Sigmoid colon (tissue), 7 donors: ENCODE measurements around the gene PM20D1. TPM values are rescaled to one million over a fixed set of nuclear protein-coding genes. Genes with fewer than 3 reads are reported as not detected.
"Not testable (repeated sequence)": the region's sequence is repeated elsewhere in the genome, so short reads cannot be mapped to it uniquely, and the experiment has no call there.

Experiments used
- DNase-seq: peaks from one replicate; pipeline ENCODE4 v3.0.0-alpha.2; 2019
- H3K27ac ChIP-seq, 4 donors: fragments of 200-600 bp; sonication (generic); one replicate each; pipeline ENCODE4 v1.5.1; 2016 to 2019; ENCODE audit warnings: mild to moderate bottlenecking in 1 of 4
- H3K27me3 ChIP-seq, 3 donors: fragments of 200-600 bp; sonication (generic); one replicate each; pipeline ENCODE4 v1.5.1; 2019; ENCODE audit warnings: mild to moderate bottlenecking in 1 of 3
- H3K36me3 ChIP-seq, 4 donors: fragments of 200-600 bp; sonication (generic); one replicate each; pipeline ENCODE4 v1.5.1; 2016 to 2019
- H3K4me1 ChIP-seq, 4 donors: fragments of 200-600 bp; sonication (generic); one replicate each; pipeline ENCODE4 v1.5.1; 2017 to 2019
- H3K4me3 ChIP-seq, 4 donors: fragments of 200-600 bp; sonication (generic); one replicate each; pipeline ENCODE4 v1.5.1; 2017 to 2019; ENCODE audit warnings: mild to moderate bottlenecking in 2 of 4, moderate library complexity in 1 of 4
- H3K9me3 ChIP-seq, 4 donors: fragments of 200-600 bp in 3 of 4; sonication (generic) in 3 of 4; one replicate each; pipeline versions ENCODE4 v1.5.1 to v1.6.1; 2013 to 2019
- EP300 ChIP-seq, 4 donors: sonication (generic); formaldehyde crosslinking; IDR thresholded peaks; one replicate each; pipeline ENCODE4 v1.6.1; 2017; ENCODE audit warnings: antibody characterized with exemption in 4 of 4
- POLR2A ChIP-seq, 2 donors: fragments of 450-650 bp; IDR thresholded peaks; one replicate each; pipeline ENCODE4 v1.6.1; 2016; ENCODE audit warnings: antibody characterized with exemption in 2 of 2, mild to moderate bottlenecking in 2 of 2, moderate library complexity in 2 of 2
- POLR2AphosphoS5 ChIP-seq, 4 donors: sonication (generic); formaldehyde crosslinking; IDR thresholded peaks; one replicate each; pipeline ENCODE4 v1.6.1; 2017; ENCODE audit warnings: antibody characterized with exemption in 4 of 4
- WGBS, 2 donors: extraction: QIAGEN DNeasy Blood & Tissue Kit; methylation state at CpG; one replicate each; pipeline ENCODE4 v1.1.7; 2013; 5-methylcytosine and 5-hydroxymethylcytosine counted together
- intact Hi-C: fragments of 100-400 bp; cut with DNase I; formaldehyde crosslinking; loops from one replicate; pipeline ENCODE4 v1.15.1; 2023
- polyA plus RNA-seq, 3 donors: library from polyadenylated mRNA; stranded (reverse); fragments of 200-250 nt; gene quantifications; one replicate each; pipeline ENCODE4 v1.2.3, GENCODE V29; 2013
- total RNA-seq, 4 donors: library from RNA; depleted of rRNA; stranded (reverse); fragments of >200 nt; gene quantifications; one replicate each; pipeline ENCODE4 v1.1.0, GENCODE V29; 2016
- TF ChIP-seq, protein P1 (sequence below), 4 experiments: fragments of 450-650 bp in 3 of 4; fragments of 200-600 bp in 1 of 4; IDR thresholded peaks; one replicate each; pipeline ENCODE4 v1.5.1; 2016 to 2019; ENCODE audit warnings: antibody characterized with exemption in 4 of 4, mild to moderate bottlenecking in 3 of 4, moderate library complexity in 2 of 4
- donor health status: healthy with polysubstance abuse.
- donor health status: Bipolar disorder and iron deficiency.
- donor health status: healthy.

PM20D1 gene, protein sequence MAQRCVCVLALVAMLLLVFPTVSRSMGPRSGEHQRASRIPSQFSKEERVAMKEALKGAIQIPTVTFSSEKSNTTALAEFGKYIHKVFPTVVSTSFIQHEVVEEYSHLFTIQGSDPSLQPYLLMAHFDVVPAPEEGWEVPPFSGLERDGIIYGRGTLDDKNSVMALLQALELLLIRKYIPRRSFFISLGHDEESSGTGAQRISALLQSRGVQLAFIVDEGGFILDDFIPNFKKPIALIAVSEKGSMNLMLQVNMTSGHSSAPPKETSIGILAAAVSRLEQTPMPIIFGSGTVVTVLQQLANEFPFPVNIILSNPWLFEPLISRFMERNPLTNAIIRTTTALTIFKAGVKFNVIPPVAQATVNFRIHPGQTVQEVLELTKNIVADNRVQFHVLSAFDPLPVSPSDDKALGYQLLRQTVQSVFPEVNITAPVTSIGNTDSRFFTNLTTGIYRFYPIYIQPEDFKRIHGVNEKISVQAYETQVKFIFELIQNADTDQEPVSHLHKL
- total RNA-seq (under 1 TPM in 1 of 4 donors, not detected in 3; 0.36 TPM), polyA plus RNA-seq (under 1 TPM in 1 of 3 donors, not detected in 2; 0.19 TPM)

DNA sequence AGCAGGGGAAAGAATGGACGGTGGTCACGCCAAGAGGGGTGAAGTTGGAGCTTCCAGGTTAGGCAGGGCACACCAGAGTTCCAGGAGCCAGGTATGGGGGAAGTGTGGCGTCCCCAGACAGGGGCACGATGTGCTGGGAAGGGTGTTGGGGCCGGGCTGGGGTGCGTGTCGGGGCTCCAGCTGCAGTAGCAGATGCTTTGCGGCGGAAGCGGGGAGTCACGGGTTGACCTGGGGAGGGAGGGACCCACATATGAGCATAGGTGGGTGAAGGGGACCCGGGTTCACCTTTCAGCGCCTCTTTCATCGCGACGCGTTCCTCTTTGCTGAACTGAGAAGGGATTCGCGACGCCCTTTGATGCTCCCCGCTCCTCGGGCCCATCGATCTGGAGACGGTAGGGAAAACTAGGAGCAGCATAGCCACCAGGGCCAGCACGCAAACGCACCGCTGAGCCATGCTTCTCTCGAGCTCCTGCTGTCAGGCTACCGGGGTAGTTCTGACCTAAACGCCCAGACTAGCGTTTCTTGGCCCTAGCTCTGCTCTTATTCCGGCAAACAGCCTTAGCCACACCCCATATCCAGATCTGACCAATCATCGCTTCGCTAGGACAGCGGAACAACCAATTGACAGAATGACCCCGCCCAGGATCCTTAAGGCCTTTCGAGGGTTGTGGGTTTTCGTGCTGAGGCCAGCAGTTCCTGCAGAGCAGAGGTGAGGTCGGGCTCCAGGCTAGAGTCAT is at the start of gene PM20D1:
PM20D1 (minus strand) TSS at position 514 of the 737 bp plus-strand sequence; CDS start at position 454, 60 bp downstream.
- H3K27me3 ChIP-seq = no peaks in the 10 kb centered on the region
- H3K27ac ChIP-seq = no peak within 1 kb of the TSS
- intact Hi-C loops = no loop called here
- 53 to 71% methylated on average over 39 of the region's 39 CpGs for WGBS, 2 donors
- peaks cover 0 to 5% (median 0%) of the 10 kb centered on the region in 4 donors for H3K9me3 ChIP-seq
- H3K4me1 ChIP-seq = peaks cover 0 to 7% (median 3%) of the 10 kb centered on the region in 4 donors
- TF ChIP-seq POLR2A (IDR thresholded peaks at IDR 0.05) (no peak), POLR2AphosphoS5 (IDR thresholded peaks at IDR 0.05) (peak in 1 of 4 donors; percentile 75), EP300 (IDR thresholded peaks at IDR 0.05) (no peak)
- TF ChIP-seq, protein P1, sequence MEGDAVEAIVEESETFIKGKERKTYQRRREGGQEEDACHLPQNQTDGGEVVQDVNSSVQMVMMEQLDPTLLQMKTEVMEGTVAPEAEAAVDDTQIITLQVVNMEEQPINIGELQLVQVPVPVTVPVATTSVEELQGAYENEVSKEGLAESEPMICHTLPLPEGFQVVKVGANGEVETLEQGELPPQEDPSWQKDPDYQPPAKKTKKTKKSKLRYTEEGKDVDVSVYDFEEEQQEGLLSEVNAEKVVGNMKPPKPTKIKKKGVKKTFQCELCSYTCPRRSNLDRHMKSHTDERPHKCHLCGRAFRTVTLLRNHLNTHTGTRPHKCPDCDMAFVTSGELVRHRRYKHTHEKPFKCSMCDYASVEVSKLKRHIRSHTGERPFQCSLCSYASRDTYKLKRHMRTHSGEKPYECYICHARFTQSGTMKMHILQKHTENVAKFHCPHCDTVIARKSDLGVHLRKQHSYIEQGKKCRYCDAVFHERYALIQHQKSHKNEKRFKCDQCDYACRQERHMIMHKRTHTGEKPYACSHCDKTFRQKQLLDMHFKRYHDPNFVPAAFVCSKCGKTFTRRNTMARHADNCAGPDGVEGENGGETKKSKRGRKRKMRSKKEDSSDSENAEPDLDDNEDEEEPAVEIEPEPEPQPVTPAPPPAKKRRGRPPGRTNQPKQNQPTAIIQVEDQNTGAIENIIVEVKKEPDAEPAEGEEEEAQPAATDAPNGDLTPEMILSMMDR (IDR thresholded peaks at IDR 0.05) = no peak
- no peaks in the 10 kb centered on the region for H3K36me3 ChIP-seq
- DNase-seq = peak; percentile 86
- H3K4me3 ChIP-seq = peak within 1 kb of the TSS; percentile 18 to 49 (median 38)

DNA sequence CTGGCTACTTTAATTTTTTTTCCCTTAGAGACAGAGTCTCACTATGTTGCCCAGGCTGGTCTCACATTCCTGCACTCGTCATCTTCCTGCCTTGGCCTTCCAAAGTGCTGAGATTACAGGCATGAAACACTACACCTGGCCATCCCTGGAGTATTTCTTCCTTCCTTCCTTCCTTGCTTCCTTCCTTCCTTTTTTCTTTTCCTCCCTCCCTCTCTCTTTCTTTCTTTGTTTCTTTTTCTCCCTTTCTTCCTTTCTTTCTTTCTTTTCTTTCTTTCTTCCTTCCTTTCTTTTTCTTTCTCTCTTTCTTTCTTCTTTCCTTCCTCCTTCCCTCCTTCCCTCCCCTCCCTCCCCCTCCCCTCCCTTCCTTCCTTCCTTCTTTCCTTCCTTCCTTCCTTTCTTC is 46.4 kb upstream of the PM20D1 start:
- Histone ChIP-seq H3K4me1 (no peaks in the 10 kb centered on the region), H3K4me3 (no peak overlapping the region), H3K27ac (no peak overlapping the region), H3K9me3 (peaks cover 0 to 2% (median 0%) of the 10 kb centered on the region in 4 donors), H3K27me3 (no peaks in the 10 kb centered on the region), H3K36me3 (no peaks in the 10 kb centered on the region)
- intact Hi-C loops = no loop called here
- DNase-seq = no peak
- TF ChIP-seq POLR2A (IDR thresholded peaks at IDR 0.05) (no peak), POLR2AphosphoS5 (IDR thresholded peaks at IDR 0.05) (no peak), EP300 (IDR thresholded peaks at IDR 0.05) (no peak)
- TF ChIP-seq, protein P1 (IDR thresholded peaks at IDR 0.05) = no peak
- WGBS, 2 donors = 83 to 86% methylated on average over 1 of the region's 1 CpG

DNA sequence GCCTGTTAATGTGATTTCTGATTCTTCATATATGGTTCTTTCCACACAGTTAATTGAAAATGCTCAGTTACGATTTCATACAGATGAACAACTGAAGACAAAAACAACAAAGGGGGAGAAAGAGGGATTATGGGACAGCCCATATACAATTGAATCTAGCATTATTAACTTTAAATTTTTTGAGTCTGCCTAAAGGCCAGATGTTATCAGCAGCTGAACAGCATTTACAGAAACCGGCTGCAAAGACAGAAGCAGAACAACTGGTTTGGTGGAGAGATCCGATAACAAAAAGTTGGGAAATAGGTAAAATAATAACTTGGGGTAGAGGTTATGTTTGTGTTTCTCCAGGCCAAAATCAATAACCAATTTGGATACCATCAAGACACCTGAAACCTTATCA is 44.2 kb upstream of the PM20D1 start:
- intact Hi-C loops, H3K9me3 ChIP-seq, H3K27me3 ChIP-seq, H3K27ac ChIP-seq, H3K4me3 ChIP-seq, H3K4me1 ChIP-seq, DNase-seq, H3K36me3 ChIP-seq: not testable (repeated sequence)
- WGBS, 2 donors = 82 to 88% methylated on average over 3 of the region's 3 CpGs

DNA sequence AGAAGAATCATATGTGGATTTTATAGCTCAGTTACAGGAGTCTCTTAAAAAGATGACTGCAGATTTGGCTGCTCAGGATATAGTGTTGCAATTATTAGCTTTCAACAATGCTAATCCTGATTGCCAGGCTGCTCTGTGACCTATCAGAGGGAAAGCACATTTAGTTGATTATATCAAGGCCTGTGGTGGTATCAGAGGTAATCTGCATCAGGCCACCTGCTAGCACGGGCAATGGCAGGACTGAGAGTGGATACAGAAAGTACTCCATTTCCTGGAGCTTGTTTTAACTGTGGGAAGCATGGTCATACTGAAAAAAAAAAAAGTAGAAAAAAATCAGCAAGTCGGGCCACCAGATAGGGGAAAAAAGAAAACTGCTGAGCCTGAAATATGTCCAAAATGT is 42.2 kb upstream of the PM20D1 start:
- H3K9me3 ChIP-seq, intact Hi-C loops, H3K27ac ChIP-seq, H3K36me3 ChIP-seq, H3K27me3 ChIP-seq, DNase-seq, H3K4me3 ChIP-seq: not testable (repeated sequence)
- H3K4me1 ChIP-seq = peaks cover 0 to 10% (median 0%) of the 10 kb centered on the region in 4 donors
- WGBS, 2 donors = 37 to 60% methylated on average over 2 of the region's 2 CpGs

DNA sequence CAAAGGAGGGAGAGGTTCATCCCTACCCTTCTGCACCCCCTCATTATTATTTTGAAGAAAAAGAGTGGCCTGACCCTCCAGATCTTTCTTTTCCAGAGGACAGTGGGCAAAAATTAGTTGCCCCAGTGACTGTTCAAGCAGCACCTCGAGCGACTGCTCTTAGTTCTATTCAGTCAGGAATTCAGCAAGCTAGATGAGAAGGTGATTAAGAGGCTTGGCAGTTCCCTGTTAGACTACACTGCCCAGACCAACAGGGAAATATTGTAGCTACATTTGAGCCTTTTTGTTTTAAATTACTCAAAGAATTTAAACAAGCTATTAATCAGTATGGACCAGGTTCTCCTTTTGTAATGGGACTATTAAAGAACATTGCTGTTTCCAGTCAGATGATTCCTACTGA is 41.5 kb upstream of the PM20D1 start:
- H3K36me3 ChIP-seq, H3K9me3 ChIP-seq, H3K27me3 ChIP-seq, H3K27ac ChIP-seq, DNase-seq, intact Hi-C loops, H3K4me3 ChIP-seq: not testable (repeated sequence)
- 91% methylated on average over 2 of the region's 2 CpGs for WGBS, 2 donors
- peaks cover 0 to 10% (median 0%) of the 10 kb centered on the region in 4 donors for H3K4me1 ChIP-seq

DNA sequence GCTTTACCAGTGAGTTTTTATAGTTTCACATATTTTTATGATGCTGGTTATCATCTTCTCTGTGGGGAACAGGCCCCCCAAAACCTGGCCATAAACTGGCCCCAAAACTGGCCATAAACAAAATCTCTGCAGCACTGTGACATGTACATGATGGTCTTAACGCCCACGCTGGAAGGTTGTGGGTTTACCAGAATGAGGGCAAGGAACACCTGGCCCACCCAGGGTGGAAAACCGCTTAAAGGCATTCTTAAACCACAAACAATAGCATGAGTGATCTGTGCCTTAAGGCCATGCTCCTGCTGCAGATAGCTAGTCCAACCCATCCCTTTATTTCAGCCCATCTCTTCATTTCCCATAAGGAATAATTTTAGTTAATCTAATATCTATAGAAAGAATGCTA is 40.7 kb upstream of the PM20D1 start:
- H3K4me1 ChIP-seq = peaks cover 0 to 10% (median 0%) of the 10 kb centered on the region in 4 donors
- H3K4me3 ChIP-seq, H3K27ac ChIP-seq, H3K9me3 ChIP-seq, H3K27me3 ChIP-seq, H3K36me3 ChIP-seq, intact Hi-C loops, DNase-seq: not testable (repeated sequence)
- WGBS, 2 donors = 84 to 88% methylated on average over 3 of the region's 3 CpGs

DNA sequence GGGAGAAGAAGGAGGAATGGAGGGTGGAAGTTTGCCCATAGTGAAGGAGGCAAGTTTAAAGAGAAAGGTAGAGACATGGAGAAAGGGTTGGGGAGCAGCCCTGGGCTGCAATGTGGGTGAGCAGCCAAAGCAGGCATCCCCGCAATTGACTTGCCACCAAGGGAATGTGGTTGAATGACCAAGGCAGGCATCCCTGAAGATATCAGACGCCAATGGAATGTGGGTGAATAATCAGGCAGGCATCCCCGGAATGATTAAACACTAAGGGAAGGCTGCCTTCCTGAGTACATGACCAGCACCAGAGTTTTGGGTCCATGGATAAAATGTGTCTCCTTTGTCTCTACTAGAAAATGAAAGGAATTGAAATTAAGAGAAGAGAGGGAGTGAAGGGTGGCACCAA is 39.8 kb upstream of the PM20D1 start:
- 86 to 89% methylated on average over 3 of the region's 3 CpGs for WGBS, 2 donors
- H3K36me3 ChIP-seq, H3K9me3 ChIP-seq, H3K27me3 ChIP-seq, H3K4me3 ChIP-seq, H3K27ac ChIP-seq, intact Hi-C loops, DNase-seq: not testable (repeated sequence)
- H3K4me1 ChIP-seq = peaks cover 0 to 10% (median 0%) of the 10 kb centered on the region in 4 donors

DNA sequence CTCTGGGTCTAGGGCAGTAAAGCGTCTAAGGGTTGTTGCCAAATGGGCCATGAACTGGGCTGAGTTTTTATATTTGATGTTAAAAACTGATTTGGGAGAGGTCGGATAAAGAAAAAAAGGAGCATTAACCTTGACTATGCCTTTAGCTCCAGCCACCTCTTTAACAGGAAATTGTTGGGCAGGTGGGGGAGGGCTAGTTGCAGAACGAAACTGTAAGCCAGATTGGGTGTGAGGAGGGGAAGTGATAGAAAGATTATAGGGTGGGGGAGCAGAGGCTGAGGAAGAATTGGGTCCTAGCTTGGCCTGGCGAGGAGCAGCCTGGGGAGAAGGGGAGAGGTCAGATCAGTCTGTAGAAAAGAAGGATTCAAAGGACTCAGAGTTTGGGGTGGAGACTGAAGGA is 39.1 kb upstream of the PM20D1 start:
- peaks cover 0 to 10% (median 0%) of the 10 kb centered on the region in 4 donors for H3K4me1 ChIP-seq
- DNase-seq, H3K27ac ChIP-seq, H3K9me3 ChIP-seq, H3K4me3 ChIP-seq, H3K36me3 ChIP-seq, H3K27me3 ChIP-seq, intact Hi-C loops: not testable (repeated sequence)
- WGBS, 2 donors = 66 to 84% methylated on average over 4 of the region's 4 CpGs
